ENCODE results near the gene THBS4.

Gene THBS4

DNA sequence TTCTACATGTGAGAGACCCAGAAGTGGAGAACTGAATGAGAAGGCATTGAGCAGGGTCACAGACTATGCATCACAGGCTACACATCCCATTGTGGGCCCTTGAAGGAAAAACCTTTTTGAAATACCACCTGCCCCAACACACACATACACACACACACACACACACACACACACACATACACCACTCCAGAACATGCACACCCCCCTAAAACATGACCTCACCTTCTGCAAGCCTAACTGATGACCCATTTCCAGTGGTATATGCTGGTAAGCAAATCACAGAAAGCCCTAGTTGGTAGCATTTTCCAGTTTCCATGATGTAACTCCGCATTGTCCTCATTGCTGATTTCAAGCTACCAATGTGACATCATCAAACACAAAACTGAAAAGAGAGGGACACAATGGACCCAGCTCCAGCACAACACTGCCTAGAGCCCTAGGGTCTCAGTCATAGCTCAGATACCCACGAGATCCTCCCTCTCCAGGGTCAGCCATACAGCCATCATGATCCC, 36.4 kb downstream of the THBS4 start:
- H3K4me3 ChIP-seq (replicated peaks in 1 of 2; ENCODE audit: low read depth in 2 of 2, low read length in 2 of 2), result no peak overlapping the region
- no peak for DNase-seq (ENCODE audit: low read depth in 2 of 2)
- TF ChIP-seq, protein P1, sequence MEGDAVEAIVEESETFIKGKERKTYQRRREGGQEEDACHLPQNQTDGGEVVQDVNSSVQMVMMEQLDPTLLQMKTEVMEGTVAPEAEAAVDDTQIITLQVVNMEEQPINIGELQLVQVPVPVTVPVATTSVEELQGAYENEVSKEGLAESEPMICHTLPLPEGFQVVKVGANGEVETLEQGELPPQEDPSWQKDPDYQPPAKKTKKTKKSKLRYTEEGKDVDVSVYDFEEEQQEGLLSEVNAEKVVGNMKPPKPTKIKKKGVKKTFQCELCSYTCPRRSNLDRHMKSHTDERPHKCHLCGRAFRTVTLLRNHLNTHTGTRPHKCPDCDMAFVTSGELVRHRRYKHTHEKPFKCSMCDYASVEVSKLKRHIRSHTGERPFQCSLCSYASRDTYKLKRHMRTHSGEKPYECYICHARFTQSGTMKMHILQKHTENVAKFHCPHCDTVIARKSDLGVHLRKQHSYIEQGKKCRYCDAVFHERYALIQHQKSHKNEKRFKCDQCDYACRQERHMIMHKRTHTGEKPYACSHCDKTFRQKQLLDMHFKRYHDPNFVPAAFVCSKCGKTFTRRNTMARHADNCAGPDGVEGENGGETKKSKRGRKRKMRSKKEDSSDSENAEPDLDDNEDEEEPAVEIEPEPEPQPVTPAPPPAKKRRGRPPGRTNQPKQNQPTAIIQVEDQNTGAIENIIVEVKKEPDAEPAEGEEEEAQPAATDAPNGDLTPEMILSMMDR (IDR thresholded peaks at IDR 0.05; ENCODE audit: low read depth, low read length), result no peak

DNA sequence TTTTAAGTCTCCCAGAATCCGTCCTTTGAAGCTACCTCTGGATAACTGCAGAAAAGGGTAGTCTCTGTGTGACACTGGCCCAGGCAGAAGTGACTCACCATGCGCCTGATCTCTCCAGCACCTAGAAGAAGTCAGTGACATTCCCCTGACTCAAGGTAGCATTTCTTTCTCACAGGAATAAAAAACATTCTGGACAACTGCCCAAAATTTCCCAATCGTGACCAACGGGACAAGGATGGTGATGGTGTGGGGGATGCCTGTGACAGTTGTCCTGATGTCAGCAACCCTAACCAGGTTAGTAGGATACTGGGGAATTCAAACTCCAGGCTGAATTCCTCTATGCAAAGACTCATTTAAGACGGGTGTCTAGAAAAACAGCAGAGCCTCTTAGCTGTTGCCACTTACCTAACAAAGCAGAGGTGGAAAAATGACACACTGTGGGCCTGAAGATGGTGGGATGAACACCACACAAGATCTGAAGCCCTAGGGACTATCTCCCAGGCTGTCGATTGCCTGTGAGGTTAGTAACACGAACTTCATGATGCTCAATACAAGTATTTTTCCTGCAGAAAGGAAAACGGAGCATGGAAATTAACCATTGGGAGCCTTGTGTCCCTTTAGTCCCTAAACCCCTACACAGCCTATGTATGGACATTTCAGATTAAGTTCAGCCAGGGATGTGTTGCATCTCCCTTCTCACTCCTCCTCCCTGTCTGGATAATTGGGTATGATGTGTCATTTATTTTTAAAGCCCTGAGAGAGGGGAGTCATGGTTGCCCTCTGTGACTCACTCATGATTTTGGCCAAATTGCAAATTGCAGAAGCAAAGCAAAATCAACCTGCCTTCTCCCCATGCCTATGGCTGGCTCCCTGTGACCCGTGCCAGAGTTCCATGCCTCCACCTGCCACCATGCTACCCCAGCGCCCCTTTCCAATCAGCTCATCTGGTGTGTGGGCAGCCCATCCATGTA, 37.2 kb downstream of the THBS4 start:
- DNase-seq (ENCODE audit: low read depth in 2 of 2), result peak in 1 of 2 donors; percentile 36
- TF ChIP-seq, protein P1 (IDR thresholded peaks at IDR 0.05; ENCODE audit: low read depth, low read length), result no peak
- H3K4me3 ChIP-seq (replicated peaks in 1 of 2; ENCODE audit: low read depth in 2 of 2, low read length in 2 of 2), result no peak overlapping the region

DNA sequence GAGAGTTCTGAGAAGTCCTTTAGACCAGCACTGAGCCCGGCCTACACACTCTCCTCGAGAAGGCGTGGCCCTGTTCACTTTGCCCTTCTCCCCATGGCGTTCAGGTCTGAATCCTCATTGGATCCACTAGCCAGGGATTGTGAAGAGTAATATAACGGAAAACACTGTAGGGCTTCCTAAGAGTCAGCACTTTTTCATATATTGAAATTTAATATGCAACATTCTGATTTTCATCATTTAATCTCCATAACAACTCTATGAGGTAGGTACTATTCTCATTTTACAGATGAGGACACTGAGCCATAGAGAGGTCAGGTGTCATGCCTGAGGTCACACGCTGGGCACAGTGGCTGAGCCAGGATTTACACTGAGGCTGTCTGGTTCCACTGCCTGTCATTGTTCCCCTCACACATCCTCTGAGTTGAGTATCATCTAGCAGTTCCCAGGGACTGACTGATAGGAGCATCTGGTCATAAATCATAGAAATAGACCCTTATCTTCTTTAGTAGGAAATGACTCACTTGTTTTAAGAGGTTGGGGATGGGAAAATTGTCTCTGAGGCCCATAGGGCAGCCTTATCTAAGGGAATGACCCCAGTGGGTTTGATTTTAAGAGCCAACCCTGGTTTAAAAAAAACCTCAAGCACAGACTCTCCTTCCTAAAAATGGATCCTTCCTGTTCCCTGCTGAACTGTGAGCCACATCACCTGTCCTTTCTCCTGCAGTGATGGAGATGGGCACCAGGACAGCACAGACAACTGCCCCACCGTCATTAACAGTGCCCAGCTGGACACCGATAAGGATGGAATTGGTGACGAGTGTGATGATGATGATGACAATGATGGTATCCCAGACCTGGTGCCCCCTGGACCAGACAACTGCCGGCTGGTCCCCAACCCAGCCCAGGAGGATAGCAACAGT, 41.2 kb downstream of the THBS4 start:
- no peak for DNase-seq (ENCODE audit: low read depth in 2 of 2)

DNA sequence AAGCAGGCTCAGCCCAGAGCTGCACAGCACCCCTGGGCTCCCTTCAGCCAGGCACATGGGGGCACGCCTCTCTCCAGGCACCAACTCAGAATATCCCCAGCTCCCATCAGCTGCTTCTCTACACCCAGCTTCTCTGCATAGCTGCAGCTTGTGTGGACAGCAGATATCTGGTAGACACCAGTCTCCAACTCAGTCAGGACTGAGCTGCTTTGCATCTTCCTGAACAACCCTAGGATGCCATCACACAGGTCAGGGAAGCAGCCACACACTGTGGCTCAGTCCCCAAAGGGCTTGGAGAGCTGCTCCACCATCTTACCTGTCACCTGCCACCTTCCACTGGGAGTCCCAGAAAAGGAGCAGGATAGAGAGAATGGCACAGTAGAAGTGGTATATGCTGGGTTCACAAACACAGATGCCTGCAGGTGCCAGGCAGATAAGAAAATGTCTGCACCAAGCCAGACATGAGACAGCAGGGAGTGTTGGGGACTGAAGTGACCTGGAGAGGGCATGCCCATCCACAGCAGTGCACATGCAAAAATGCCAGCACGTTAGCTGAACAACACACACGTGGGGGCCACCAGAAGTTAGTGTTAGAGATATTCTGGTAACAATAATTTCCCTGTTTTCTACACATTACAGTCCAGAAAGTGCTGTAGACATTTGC, 42.0 kb downstream of the THBS4 start:
- no peak overlapping the region for H3K4me3 ChIP-seq (replicated peaks in 1 of 2; ENCODE audit: low read depth in 2 of 2, low read length in 2 of 2)
- no peak for DNase-seq (ENCODE audit: low read depth in 2 of 2)
- TF ChIP-seq, protein P1 (IDR thresholded peaks at IDR 0.05; ENCODE audit: low read depth, low read length), result no peak

More for the DNA sequence above, 41.2 kb downstream of the THBS4 start:
- TF ChIP-seq, protein P1 (IDR thresholded peaks at IDR 0.05; ENCODE audit: low read depth, low read length), result no peak
- H3K4me3 ChIP-seq (replicated peaks in 1 of 2; ENCODE audit: low read depth in 2 of 2, low read length in 2 of 2), result no peak overlapping the region

DNA sequence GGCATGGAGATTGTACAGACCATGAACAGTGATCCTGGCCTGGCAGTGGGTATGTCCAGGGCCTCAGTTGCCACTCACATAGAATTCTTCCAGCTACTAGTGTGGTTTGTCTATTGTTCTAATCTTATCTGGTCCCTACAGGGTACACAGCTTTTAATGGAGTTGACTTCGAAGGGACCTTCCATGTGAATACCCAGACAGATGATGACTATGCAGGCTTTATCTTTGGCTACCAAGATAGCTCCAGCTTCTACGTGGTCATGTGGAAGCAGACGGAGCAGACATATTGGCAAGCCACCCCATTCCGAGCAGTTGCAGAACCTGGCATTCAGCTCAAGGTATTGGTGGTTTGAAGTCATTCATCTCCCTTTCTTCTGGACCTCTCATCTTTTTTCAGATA, 43.8 kb downstream of the THBS4 start:
- no peak for DNase-seq (ENCODE audit: low read depth in 2 of 2)
- no peak overlapping the region for H3K4me3 ChIP-seq (replicated peaks in 1 of 2; ENCODE audit: low read depth in 2 of 2, low read length in 2 of 2)
- TF ChIP-seq, protein P1 (IDR thresholded peaks at IDR 0.05; ENCODE audit: low read depth, low read length), result no peak

DNA sequence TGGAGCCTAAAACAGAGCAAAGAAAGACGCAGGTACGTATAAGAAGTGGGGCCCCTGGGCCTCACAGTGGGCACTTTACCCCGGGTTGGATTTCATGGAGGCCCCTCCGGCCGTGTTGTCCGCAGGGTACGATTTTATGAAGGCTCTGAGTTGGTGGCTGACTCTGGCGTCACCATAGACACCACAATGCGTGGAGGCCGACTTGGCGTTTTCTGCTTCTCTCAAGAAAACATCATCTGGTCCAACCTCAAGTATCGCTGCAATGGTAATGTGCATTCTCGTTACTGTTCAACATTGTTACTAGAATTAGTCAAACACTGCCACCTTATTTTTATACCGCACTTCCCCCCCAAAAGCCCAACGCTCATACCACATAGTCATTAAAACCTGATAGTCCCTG, 47.1 kb downstream of the THBS4 start:
- no peak for DNase-seq (ENCODE audit: low read depth in 2 of 2)
- no peak overlapping the region for H3K4me3 ChIP-seq (replicated peaks in 1 of 2; ENCODE audit: low read depth in 2 of 2, low read length in 2 of 2)
- TF ChIP-seq, protein P1 (IDR thresholded peaks at IDR 0.05; ENCODE audit: low read depth, low read length), result no peak
